SK-N-MC (cell line): ENCODE measurements around the gene NEGR1.

Experiments
- EZH2 ChIP-seq: fragments of 200-600 bp; sonication (generic); IDR thresholded peaks from one replicate; pipeline ENCODE4 v1.6.1; 2017; ENCODE audit warnings: antibody characterized with exemption
- FOXP2 ChIP-seq: optimal IDR thresholded peaks from 2 replicates; pipeline ENCODE3; 2011; ENCODE audit warnings: mild to moderate bottlenecking, moderate library complexity; ENCODE audit not compliant: insufficient read depth; ENCODE audit errors: extremely low read length, control extremely low read depth
- POLR2AphosphoS5 ChIP-seq: IDR thresholded peaks from 2 replicates; pipeline ENCODE4 v1.6.1; 2012; ENCODE audit warnings: mild to moderate bottlenecking, low read depth, low read length, borderline replicate concordance

DNA sequence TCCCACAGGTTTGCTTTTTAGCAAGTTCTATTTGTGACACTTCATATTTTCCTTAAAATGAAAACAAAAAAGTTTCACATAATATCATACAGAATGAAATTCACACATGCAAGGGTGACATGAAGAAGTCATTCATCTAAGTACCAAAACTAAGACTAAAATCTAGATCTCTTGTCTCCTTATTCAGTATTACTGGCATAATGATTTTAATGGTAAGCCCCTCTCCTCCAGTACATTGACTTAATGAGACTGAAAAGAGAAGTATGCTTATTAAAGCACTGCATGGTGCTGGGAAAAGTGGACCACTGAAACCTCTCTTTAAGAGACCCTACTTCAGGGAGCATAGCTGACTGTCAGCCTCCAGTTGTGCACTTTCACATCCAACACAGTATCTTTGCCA is 99.5 kb downstream of the NEGR1 start:
- no peak for TF ChIP-seq POLR2AphosphoS5
- TF ChIP-seq FOXP2 = no peak
- no peak for TF ChIP-seq EZH2
